Sigmoid colon (tissue), 7 donors: Measurements from ENCODE around the gene APOA5. TPM values are rescaled to one million over a fixed set of nuclear protein-coding genes. Genes with fewer than 3 reads are reported as not detected.
"Not testable (repeated sequence)": the region's sequence is repeated elsewhere in the genome, so short reads cannot be mapped to it uniquely, and the experiment has no call there.

Source experiments
- DNase-seq: peaks from one replicate; pipeline ENCODE4 v3.0.0-alpha.2; 2019
- H3K27ac ChIP-seq, 4 donors: fragments of 200-600 bp; sonication (generic); one replicate each; pipeline ENCODE4 v1.5.1; 2016 to 2019; ENCODE audit warnings: mild to moderate bottlenecking in 1 of 4
- H3K27me3 ChIP-seq, 3 donors: fragments of 200-600 bp; sonication (generic); one replicate each; pipeline ENCODE4 v1.5.1; 2019; ENCODE audit warnings: mild to moderate bottlenecking in 1 of 3
- H3K36me3 ChIP-seq, 4 donors: fragments of 200-600 bp; sonication (generic); one replicate each; pipeline ENCODE4 v1.5.1; 2016 to 2019
- H3K4me1 ChIP-seq, 4 donors: fragments of 200-600 bp; sonication (generic); one replicate each; pipeline ENCODE4 v1.5.1; 2017 to 2019
- H3K4me3 ChIP-seq, 4 donors: fragments of 200-600 bp; sonication (generic); one replicate each; pipeline ENCODE4 v1.5.1; 2017 to 2019; ENCODE audit warnings: mild to moderate bottlenecking in 2 of 4, moderate library complexity in 1 of 4
- H3K9me3 ChIP-seq, 4 donors: fragments of 200-600 bp in 3 of 4; sonication (generic) in 3 of 4; one replicate each; pipeline versions ENCODE4 v1.5.1 to v1.6.1; 2013 to 2019
- EP300 ChIP-seq, 4 donors: sonication (generic); formaldehyde crosslinking; IDR thresholded peaks; one replicate each; pipeline ENCODE4 v1.6.1; 2017; ENCODE audit warnings: antibody characterized with exemption in 4 of 4
- POLR2A ChIP-seq, 2 donors: fragments of 450-650 bp; IDR thresholded peaks; one replicate each; pipeline ENCODE4 v1.6.1; 2016; ENCODE audit warnings: antibody characterized with exemption in 2 of 2, mild to moderate bottlenecking in 2 of 2, moderate library complexity in 2 of 2
- POLR2AphosphoS5 ChIP-seq, 4 donors: sonication (generic); formaldehyde crosslinking; IDR thresholded peaks; one replicate each; pipeline ENCODE4 v1.6.1; 2017; ENCODE audit warnings: antibody characterized with exemption in 4 of 4
- WGBS, 2 donors: extraction: QIAGEN DNeasy Blood & Tissue Kit; methylation state at CpG; one replicate each; pipeline ENCODE4 v1.1.7; 2013; 5-methylcytosine and 5-hydroxymethylcytosine counted together
- intact Hi-C: fragments of 100-400 bp; cut with DNase I; formaldehyde crosslinking; loops from one replicate; pipeline ENCODE4 v1.15.1; 2023
- polyA plus RNA-seq, 3 donors: library from polyadenylated mRNA; stranded (reverse); fragments of 200-250 nt; gene quantifications; one replicate each; pipeline ENCODE4 v1.2.3, GENCODE V29; 2013
- total RNA-seq, 4 donors: library from RNA; depleted of rRNA; stranded (reverse); fragments of >200 nt; gene quantifications; one replicate each; pipeline ENCODE4 v1.1.0, GENCODE V29; 2016
- TF ChIP-seq, protein P1 (sequence below), 4 experiments: fragments of 450-650 bp in 3 of 4; fragments of 200-600 bp in 1 of 4; IDR thresholded peaks; one replicate each; pipeline ENCODE4 v1.5.1; 2016 to 2019; ENCODE audit warnings: antibody characterized with exemption in 4 of 4, mild to moderate bottlenecking in 3 of 4, moderate library complexity in 2 of 4
- donor health status: healthy with polysubstance abuse.
- donor health status: Bipolar disorder and iron deficiency.
- donor health status: healthy.

APOA5 gene
- total and polyA plus RNA-seq, 7 donors, result not detected

DNA sequence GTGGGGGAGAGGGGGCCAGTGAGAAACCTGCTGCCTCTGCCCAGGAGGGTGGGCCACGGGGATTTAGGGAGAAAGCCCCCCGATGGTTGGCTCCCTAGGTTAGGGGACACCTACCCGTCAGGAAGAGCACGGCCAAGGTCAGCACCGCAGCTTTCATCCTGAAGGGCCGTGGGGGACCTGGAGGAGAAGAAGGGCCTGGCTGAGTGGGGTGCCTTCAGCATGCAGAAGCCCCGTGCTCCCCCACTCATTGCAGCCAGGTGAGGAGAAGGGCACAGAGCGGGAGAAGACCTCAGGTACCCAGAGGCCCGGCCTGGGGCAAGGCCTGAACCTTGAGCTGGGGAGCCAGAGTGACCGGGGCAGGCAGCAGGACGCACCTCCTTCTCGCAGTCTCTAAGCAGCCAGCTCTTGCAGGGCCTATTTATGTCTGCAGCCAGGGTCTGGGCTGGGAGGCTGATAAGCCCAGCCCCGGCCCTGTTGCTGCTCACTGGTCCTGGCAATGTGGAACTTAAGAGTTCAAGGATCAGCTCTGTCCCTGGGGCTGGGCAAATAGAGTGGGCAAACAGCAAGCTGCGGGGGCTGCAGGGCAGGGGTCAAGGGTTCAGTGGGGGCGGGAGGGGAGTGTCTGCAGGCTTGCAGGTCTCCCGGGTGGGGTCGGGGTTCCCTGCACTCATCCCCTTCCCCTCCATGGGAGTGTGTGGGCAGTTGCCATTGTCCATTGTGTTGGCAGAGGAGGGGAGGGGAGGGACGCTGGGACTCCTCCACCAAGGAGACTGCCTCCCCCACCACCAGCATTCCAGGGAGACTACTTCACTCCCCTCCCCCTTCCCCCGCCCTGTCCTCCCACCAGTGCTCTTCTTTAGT is 45.8 kb upstream of the APOA5 start, which contains the start of gene APOA1:
TSS of gene APOA1 (minus strand) at position 392 of the 861 bp plus-strand sequence. CDS start at position 157, 235 bp downstream.
- Histone ChIP-seq H3K27ac (peak within 1 kb of the TSS in 2 of 4 donors; percentile 82), H3K27me3 (no peaks in the 10 kb centered on the region), H3K4me1 (peaks cover 0 to 19% (median 13%) of the 10 kb centered on the region in 4 donors), H3K36me3 (no peaks in the 10 kb centered on the region), H3K9me3 (no peaks in the 10 kb centered on the region), H3K4me3 (no peak within 1 kb of the TSS)
- no peak for TF ChIP-seq EP300 (IDR thresholded peaks at IDR 0.05)
- no peak for TF ChIP-seq POLR2AphosphoS5 (IDR thresholded peaks at IDR 0.05)
- no peak for TF ChIP-seq POLR2A (IDR thresholded peaks at IDR 0.05)
- TF ChIP-seq, protein P1, sequence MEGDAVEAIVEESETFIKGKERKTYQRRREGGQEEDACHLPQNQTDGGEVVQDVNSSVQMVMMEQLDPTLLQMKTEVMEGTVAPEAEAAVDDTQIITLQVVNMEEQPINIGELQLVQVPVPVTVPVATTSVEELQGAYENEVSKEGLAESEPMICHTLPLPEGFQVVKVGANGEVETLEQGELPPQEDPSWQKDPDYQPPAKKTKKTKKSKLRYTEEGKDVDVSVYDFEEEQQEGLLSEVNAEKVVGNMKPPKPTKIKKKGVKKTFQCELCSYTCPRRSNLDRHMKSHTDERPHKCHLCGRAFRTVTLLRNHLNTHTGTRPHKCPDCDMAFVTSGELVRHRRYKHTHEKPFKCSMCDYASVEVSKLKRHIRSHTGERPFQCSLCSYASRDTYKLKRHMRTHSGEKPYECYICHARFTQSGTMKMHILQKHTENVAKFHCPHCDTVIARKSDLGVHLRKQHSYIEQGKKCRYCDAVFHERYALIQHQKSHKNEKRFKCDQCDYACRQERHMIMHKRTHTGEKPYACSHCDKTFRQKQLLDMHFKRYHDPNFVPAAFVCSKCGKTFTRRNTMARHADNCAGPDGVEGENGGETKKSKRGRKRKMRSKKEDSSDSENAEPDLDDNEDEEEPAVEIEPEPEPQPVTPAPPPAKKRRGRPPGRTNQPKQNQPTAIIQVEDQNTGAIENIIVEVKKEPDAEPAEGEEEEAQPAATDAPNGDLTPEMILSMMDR (IDR thresholded peaks at IDR 0.05), result no peak
- intact Hi-C loops, result no loop called here
- WGBS, 2 donors, result 80 to 81% methylated on average over 19 of the region's 19 CpGs
- peak; percentile 42 for DNase-seq

- TF ChIP-seq POLR2AphosphoS5 (IDR thresholded peaks at IDR 0.05), result no peak
- TF ChIP-seq, protein P1 (IDR thresholded peaks at IDR 0.05), result no peak
- TF ChIP-seq POLR2A (IDR thresholded peaks at IDR 0.05), result no peak
- no peak for TF ChIP-seq EP300 (IDR thresholded peaks at IDR 0.05)
- WGBS, 2 donors, result 93 to 95% methylated on average over 7 of the region's 7 CpGs
- Histone ChIP-seq H3K4me1 (peaks cover 0 to 19% (median 13%) of the 10 kb centered on the region in 4 donors), H3K9me3 (no peaks in the 10 kb centered on the region), H3K36me3 (no peaks in the 10 kb centered on the region), H3K27ac (peak overlapping the region in 2 of 4 donors; percentile 82), H3K27me3 (no peaks in the 10 kb centered on the region), H3K4me3 (no peak overlapping the region)
- intact Hi-C loops, result no loop called here
- DNase-seq, result peak; percentile 54
These were observed 44.9 kb upstream of the APOA5 start for GRCh38 chr11:116836632-116836991.

GRCh38 chr11:116835791-116836631 is 44.3 kb upstream of the APOA5 start:
- intact Hi-C loops, result loop anchor here (1.0 kb wide), 1 partner anchor 48 kb away; the partner anchor contains the start of gene ZPR1
- no peaks in the 10 kb centered on the region for H3K36me3 ChIP-seq
- H3K4me1 ChIP-seq, result peaks cover 0 to 19% (median 13%) of the 10 kb centered on the region in 4 donors
- WGBS, 2 donors, result 13% methylated on average over 57 of the region's 57 CpGs
- H3K9me3 ChIP-seq, result no peaks in the 10 kb centered on the region
- peak overlapping the region; percentile 0 to 44 (median 36) for H3K4me3 ChIP-seq
- peak overlapping the region; percentile 78 to 82 (median 82) for H3K27ac ChIP-seq
- TF ChIP-seq EP300 (IDR thresholded peaks at IDR 0.05) (peak in 1 of 4 donors; percentile 43), POLR2AphosphoS5 (IDR thresholded peaks at IDR 0.05) (peak; percentile 14 to 74 (median 53)), POLR2A (IDR thresholded peaks at IDR 0.05) (no peak)
- TF ChIP-seq, protein P1 (IDR thresholded peaks at IDR 0.05), result peak; percentile 39 to 53 (median 48)
- peak; percentile 94 for DNase-seq
- H3K27me3 ChIP-seq, result no peaks in the 10 kb centered on the region

GRCh38 chr11:116835042-116835772 is 43.5 kb upstream of the APOA5 start:
- Histone ChIP-seq H3K4me1 (peaks cover 0 to 19% (median 13%) of the 10 kb centered on the region in 4 donors), H3K9me3 (no peaks in the 10 kb centered on the region), H3K27me3 (no peaks in the 10 kb centered on the region), H3K27ac (peak overlapping the region; percentile 78 to 82 (median 82)), H3K4me3 (peak overlapping the region; percentile 0 to 44 (median 36)), H3K36me3 (no peaks in the 10 kb centered on the region)
- 47 to 67% methylated on average over 28 of the region's 28 CpGs for WGBS, 2 donors
- TF ChIP-seq POLR2AphosphoS5 (IDR thresholded peaks at IDR 0.05) (no peak), POLR2A (IDR thresholded peaks at IDR 0.05) (no peak), EP300 (IDR thresholded peaks at IDR 0.05) (no peak)
- TF ChIP-seq, protein P1 (IDR thresholded peaks at IDR 0.05), result no peak
- peak; percentile 62 for DNase-seq
- intact Hi-C loops, result loop anchor here (1.0 kb wide), 1 partner anchor 47 kb away; the partner anchor contains the start of gene ZPR1

- H3K4me3 ChIP-seq, H3K9me3 ChIP-seq, DNase-seq, H3K27me3 ChIP-seq, H3K36me3 ChIP-seq: not testable (repeated sequence)
- H3K4me1 ChIP-seq, result peaks cover 0 to 19% (median 13%) of the 10 kb centered on the region in 4 donors
- intact Hi-C loops, result loop anchor here (1.0 kb wide), 1 partner anchor 46 kb away; the partner anchor contains the start of gene ZPR1
- WGBS, 2 donors, result 81 to 82% methylated on average over 13 of the region's 13 CpGs
- peak overlapping the region; percentile 78 to 82 (median 82) for H3K27ac ChIP-seq
These were observed 42.9 kb upstream of the APOA5 start for GRCh38 chr11:116834535-116835041.
